Hematopoietic multipotent progenitor cell treated with erythropoietin and hydrocortisone succinate and interleukin-3 and kit ligand, for 17 days (in vitro differentiated cells): ENCODE results near the gene CLCN2.
A peak's percentile ranks its signal among the peaks of the same experiment; 100 is the strongest.

ENCODE experiments used
- DNase-seq: peaks from one replicate; pipeline ENCODE4 v3.0.0-alpha.2; 2015; ENCODE audit warnings: low spot score

CLCN2 gene

DNA sequence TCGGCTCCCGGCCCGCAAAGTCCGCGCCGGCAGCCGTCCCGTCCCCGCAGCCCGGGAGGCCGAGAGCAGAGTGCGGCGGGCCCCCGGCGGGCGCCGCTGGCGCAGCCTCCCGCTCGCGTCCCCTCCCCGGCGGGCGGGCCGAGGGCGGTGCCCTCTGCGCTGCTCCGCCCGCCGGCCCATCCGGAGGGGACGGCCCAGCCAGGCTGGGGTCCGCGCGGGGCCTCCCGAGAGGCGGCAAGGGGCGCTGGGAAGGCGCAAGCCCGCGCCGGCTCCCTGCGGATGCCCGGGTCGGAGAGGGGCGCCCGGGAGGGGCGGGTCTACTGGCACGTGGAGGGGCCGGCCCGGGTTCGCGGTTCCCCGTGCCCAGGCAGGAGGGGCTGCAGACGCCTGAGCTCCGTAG lies at the start of gene CLCN2, which contains the start of gene POLR2H:
Gene CLCN2, minus strand, starts transcription at position 74 of the 400 bp plus-strand sequence. CDS start 126 bp downstream, outside the sequence.
Gene POLR2H, plus strand, starts transcription at position 179 of the 400 bp plus-strand sequence. CDS start 1,783 bp downstream, outside the sequence.
- peak; percentile 61 for DNase-seq

DNA sequence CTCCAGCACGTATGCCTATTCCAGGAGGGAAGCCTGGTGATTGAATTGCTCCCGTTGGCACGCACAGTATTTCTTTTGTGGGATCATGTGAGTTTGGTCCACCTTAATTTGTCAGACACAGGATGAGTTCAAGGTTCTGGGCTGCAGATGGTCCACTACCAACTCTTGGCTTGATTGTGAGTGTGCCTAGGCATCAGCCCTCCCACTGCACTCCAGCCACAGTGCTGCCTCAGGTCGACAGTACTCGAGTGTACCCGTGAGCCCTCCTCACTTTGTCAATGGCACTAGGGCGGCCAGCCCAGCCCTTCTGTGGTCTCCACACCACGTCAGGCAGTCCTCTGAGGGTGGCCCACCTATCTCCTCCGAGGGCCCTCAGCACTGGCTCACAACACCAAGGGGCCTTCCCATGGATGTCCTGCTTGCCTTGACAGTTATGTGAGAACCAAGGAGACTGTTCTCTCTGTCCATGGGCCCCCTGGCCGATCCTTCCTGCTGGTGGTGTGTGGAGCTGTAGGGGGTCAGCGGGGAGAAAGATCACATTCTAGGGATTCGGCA lies 48.6 kb upstream of the CLCN2 start:
- no peak for DNase-seq

DNA sequence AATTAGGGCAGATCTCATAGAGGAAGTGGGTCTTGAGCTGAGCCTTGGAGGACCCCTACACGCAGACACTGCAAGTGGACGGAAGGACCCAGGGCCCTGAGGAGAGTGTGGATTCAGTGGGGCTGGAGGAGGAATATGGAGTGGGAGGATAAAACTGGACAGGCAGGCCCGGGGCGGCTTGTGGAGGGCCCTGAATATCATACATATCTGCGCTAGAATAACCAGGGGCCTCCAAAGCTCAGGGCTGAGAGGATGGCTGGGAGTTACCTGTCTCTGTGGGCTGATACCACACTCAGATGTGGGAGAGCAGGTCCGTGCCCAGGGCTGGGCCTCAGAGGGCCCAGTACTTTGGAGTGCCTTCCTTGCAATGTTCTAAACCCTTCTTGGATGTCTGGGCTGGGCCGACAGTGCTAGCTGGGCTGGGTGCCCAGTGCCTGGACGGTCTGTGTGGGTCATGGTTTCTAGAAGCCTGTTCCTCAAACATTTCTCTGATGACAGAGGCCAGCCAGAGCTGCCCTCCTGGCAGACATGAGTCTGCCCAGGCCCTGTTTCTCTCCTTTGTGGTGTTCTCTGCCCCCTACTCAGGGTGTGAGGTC lies 48.0 kb upstream of the CLCN2 start:
- no peak for DNase-seq

DNA sequence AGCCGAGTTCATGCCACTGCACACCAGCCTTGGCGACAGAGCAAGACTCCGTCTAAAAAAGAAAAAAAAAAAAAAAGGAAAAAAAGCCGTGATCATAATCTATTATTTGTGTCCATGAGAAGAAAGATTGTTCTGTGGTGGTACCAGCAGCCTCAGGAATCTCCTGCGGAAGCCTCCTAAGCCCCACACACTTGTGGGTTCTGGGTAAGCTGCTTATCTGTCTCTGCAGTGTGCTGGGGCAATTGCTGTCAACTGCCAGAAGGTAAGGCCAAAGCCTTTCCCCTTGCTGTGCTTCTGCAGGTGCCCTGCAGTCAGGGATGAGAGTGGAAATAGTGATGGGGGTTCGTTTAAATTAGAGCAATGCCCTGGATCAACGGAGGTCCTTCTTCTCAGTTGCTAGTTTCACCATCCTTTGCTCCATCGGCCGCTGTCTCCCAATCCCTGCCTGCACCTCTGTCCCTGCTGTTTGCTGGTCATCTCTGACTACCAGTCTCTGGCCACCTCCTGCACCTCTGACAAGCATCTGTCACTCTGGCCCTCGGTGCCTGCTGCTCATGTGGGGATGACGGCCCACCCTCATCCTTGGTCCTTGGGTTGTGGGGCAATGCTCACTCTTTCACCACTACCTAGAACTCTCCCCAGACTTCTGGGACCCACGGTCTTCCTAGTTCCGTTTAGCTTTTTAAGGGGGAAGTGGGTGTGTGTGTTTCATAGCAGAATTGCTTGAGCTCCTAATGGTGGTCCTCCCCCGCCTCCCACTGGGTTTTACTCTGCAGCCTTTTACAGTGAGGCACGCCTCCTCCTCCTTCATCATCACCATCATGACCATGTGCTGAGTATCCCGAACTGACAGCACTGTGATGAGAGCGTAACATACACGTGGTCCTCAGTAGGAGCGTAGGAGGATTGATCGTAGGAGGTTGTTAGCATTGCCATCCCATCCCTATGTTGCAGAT lies 43.9 kb upstream of the CLCN2 start:
- no peak for DNase-seq

GRCh38 chr3:184399410-184399809 lies 38.0 kb upstream of the CLCN2 start:
- DNase-seq, result no peak

- DNase-seq, result no peak
Measured at GRCh38 chr3:184395320-184395660, 33.9 kb upstream of the CLCN2 start.

DNA sequence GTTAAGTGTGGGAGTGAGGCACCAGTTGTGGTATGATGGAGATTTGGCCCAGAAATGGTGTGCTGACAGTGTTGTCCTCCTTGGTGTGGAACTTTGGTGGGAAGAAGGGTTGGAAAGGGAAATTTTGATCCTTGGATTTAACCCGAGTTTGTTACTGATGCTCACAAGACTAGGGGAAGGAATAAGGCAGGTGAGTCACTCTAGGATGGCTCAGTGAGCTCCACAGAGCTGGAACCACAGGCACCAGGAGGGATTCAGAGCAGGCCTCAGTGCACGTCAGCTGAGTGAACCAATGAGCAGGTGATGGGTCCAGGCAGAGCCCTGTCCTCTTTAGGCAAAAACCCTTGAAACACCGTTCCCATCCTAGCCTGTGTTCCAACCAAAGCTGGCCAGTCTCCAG lies 29.9 kb upstream of the CLCN2 start:
- no peak for DNase-seq

DNA sequence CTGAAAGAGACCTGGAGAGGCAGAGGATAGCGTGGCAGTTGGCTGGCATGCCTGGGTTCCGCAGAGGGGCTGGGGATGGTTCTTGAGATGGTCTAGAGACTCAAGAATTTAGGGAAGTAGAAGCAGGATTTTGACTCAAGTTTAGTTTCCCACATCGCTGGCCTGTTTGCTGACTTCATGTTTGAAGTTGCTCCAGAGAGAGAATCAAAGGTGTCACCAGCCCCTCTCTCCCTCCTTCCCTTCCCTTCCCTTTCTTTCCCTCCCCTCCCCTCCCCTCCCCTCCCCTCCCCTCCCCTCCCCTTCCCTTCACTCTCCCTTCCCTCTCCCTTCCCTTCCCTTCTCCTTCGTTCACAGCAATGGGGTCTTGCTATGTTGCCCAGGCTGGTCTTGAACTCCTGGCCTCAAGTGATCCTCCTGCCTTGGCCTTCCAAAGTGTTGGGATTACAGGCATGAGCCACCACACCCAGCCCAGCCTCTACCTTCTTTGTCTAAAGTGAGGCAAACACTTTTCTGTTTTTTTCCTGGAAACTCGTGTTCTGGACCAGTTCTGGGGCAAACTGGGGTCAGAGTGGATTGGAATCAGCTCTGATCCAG lies 28.6 kb upstream of the CLCN2 start:
- no peak for DNase-seq

GRCh38 chr3:184389384-184389783 lies 28.0 kb upstream of the CLCN2 start:
- no peak for DNase-seq

DNA sequence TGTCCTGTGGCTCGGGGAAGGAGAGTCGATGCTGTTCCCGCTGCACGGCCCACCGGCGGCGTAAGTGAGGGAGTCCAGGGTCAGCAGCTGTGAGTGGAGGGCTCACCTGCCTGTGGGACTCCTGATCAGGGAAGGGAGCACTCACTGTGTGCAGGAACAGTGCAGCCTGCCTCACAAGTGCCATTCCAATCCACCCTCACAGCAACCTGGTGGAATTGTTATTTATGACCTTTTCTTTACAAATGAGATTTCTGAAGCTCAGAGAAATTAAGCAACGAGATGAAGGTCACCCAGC lies 27.5 kb upstream of the CLCN2 start:
- DNase-seq, result no peak

DNA sequence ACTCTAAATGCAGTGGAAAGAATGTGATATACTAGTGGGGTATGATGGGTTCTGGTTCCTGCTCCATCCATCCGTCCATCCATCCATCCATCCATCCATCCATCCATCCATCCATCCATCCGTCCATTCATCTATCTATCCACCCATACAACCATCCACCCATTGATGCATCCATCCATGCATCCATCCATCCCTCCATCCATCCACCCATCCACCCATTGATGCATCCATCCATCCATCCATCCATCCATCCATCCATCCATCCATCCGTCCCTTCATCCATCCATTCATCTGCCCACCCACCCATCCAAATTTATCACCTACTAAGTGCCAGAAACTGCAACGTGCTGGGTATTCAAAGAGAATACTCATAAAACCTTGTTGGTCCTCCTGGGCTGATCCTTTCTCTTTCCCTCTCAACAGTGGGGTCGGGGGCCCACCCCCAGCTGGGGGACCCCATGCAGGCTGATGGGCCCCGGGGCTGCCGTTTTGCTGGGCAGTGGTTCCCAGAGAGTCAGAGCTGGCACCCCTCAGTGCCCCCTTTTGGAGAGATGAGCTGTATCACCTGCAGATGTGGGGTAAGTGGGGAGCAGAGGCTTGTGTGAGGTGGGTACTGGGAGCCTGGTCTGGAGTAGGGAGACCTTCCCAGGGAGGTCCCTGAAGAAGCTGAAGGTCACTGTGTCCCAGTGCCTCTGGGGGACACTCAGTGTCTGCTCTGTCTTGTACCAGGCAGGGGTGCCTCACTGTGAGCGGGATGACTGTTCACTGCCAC lies 26.9 kb upstream of the CLCN2 start:
- DNase-seq, result no peak

DNA sequence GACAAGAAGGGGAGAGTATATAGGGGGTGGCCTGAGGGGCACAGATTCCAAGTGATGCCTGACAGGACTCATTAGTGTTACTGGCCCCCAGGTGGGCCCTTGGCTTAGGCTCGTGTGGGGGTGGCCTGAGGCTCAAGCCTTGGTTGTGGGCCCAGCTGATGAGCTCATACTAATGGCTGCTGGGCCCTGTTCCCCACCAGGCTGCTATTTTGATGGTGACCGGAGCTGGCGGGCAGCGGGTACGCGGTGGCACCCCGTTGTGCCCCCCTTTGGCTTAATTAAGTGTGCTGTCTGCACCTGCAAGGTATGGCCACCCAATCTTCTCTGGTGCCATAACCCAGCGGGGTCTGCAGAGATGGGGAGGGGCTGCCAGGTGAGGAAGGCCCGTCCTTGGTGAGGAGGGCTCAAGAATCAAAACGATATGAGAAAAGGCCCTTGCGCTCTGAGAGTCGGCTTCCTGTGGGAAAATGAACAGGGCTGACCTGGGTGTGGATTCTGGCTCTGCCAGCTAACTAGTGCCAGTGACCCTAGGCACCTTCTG lies 25.8 kb upstream of the CLCN2 start:
- DNase-seq, result no peak

- DNase-seq, result no peak
Measured at GRCh38 chr3:184386047-184386806, 24.8 kb upstream of the CLCN2 start.

- DNase-seq, result no peak
Measured at GRCh38 chr3:184384856-184385422, 23.5 kb upstream of the CLCN2 start.

- DNase-seq, result no peak
Measured at GRCh38 chr3:184384342-184384741, 22.9 kb upstream of the CLCN2 start.

GRCh38 chr3:184383033-184383740 lies 21.8 kb upstream of the CLCN2 start:
- DNase-seq, result no peak

GRCh38 chr3:184382326-184383032 lies 21.1 kb upstream of the CLCN2 start:
- no peak for DNase-seq

DNA sequence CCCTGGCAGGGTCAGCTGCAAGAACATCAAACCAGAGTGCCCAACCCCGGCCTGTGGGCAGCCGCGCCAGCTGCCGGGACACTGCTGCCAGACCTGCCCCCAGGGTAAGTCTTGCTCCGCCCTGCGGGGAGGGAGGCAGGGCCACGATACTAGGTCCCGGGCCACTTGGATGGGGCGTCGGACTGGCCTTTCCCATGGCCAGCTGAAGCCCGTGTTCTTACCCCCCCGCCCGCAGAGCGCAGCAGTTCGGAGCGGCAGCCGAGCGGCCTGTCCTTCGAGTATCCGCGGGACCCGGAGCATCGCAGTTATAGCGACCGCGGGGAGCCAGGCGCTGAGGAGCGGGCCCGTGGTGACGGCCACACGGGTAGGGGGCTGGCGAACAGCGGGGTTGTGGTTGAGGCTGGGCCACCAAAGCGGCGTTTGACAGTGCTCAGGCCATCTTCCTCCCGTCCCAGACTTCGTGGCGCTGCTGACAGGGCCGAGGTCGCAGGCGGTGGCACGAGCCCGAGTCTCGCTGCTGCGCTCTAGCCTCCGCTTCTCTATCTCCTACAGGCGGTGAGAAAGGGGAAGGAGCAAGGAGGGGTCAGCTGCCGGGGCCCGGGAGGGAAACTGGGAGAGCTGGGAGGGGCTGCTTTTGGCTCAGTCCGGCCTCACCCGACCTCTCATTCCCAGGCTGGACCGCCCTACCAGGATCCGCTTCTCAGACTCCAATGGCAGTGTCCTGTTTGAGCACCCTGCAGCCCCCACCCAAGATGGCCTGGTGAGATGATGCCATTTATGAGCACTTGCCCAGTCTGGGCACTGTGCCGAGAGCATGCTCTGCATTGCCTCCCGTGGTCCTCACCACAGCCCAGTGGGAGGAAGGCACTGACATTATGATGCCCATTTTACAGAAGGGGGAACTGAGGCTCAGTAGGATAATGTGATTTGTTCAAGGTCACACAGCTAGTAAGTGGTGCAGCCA lies 20.1 kb upstream of the CLCN2 start:
- no peak for DNase-seq
